Measurements from ENCODE around the gene CIART. TPM values are rescaled to one million over a fixed set of nuclear protein-coding genes. Genes with fewer than 3 reads are reported as not detected.

Gene CIART
- total RNA-seq, 1 donor from 2014 or later, result 6.6 TPM

GRCh38 chr1:150243003-150243402 is 39.4 kb upstream of the CIART start:
- intact Hi-C loops (cut with DNase I), result no loop called here

GRCh38 chr1:150249936-150250335 is 32.4 kb upstream of the CIART start:
- Histone ChIP-seq H3K4me1 (no peaks in the 10 kb centered on the region), H3K27me3 (no peaks in the 10 kb centered on the region), H3K36me3 (no peaks in the 10 kb centered on the region), H3K27ac (no peak overlapping the region), H3K4me3 (no peak overlapping the region), H3K9me3 (no peaks in the 10 kb centered on the region)
- intact Hi-C loops (cut with DNase I), result no loop called here
- DNase-seq (ENCODE audit: extremely low spot score in 2 of 2), result no peak
- no peak for TF ChIP-seq POLR2AphosphoS5 (IDR thresholded peaks at IDR 0.05; ENCODE audit: insufficient read depth in 1 of 2, low read depth in 1 of 2)
- no peak for TF ChIP-seq CTCF (IDR thresholded peaks at IDR 0.05)

More at GRCh38 chr1:150243003-150243402, 39.4 kb upstream of the CIART start:
- no peaks in the 10 kb centered on the region for H3K27me3 ChIP-seq
- TF ChIP-seq POLR2A (IDR thresholded peaks at IDR 0.05) (no peak), POLR2AphosphoS5 (IDR thresholded peaks at IDR 0.05; ENCODE audit: insufficient read depth in 1 of 2, low read depth in 1 of 2) (no peak), CTCF (IDR thresholded peaks at IDR 0.05) (no peak)
- H3K4me3 ChIP-seq, result no peak overlapping the region
- H3K4me1 ChIP-seq, result no peaks in the 10 kb centered on the region
- no peaks in the 10 kb centered on the region for H3K9me3 ChIP-seq
- DNase-seq (ENCODE audit: extremely low spot score in 2 of 2), result no peak
- H3K27ac ChIP-seq, result no peak overlapping the region
- H3K36me3 ChIP-seq, result no peaks in the 10 kb centered on the region

GRCh38 chr1:150256198-150256553 is 26.2 kb upstream of the CIART start:
- TF ChIP-seq CTCF (IDR thresholded peaks at IDR 0.05) (no peak), POLR2A (IDR thresholded peaks at IDR 0.05) (no peak), POLR2AphosphoS5 (IDR thresholded peaks at IDR 0.05; ENCODE audit: insufficient read depth in 1 of 2, low read depth in 1 of 2) (no peak)
- no peaks in the 10 kb centered on the region for H3K9me3 ChIP-seq
- DNase-seq (ENCODE audit: extremely low spot score in 2 of 2), result no peak
- intact Hi-C loops (cut with DNase I), result no loop called here
- peak overlapping the region; percentile 12 to 37 for H3K4me3 ChIP-seq
- H3K36me3 ChIP-seq, result no peaks in the 10 kb centered on the region
- H3K27ac ChIP-seq, result no peak overlapping the region
- no peaks in the 10 kb centered on the region for H3K27me3 ChIP-seq
- peaks cover 23% of the 10 kb centered on the region for H3K4me1 ChIP-seq

GRCh38 chr1:150256554-150257341 is 25.6 kb upstream of the CIART start:
- Histone ChIP-seq H3K27ac (no peak overlapping the region), H3K36me3 (no peaks in the 10 kb centered on the region), H3K27me3 (no peaks in the 10 kb centered on the region), H3K4me3 (peak overlapping the region in 1 of 2 donors; percentile 37), H3K9me3 (no peaks in the 10 kb centered on the region), H3K4me1 (peaks cover 23% of the 10 kb centered on the region)
- intact Hi-C loops (cut with DNase I), result no loop called here
- no peak for TF ChIP-seq POLR2AphosphoS5 (IDR thresholded peaks at IDR 0.05; ENCODE audit: insufficient read depth in 1 of 2, low read depth in 1 of 2)
- no peak for TF ChIP-seq CTCF (IDR thresholded peaks at IDR 0.05)
- TF ChIP-seq POLR2A (IDR thresholded peaks at IDR 0.05), result no peak
- DNase-seq (ENCODE audit: extremely low spot score in 2 of 2), result no peak
